ENCODE measurements around the gene SVOP.

The SVOP gene

GRCh38 chr12:108977360-108977759, 43.5 kb downstream of the SVOP start:
- no peaks in the 10 kb centered on the region for H3K4me1 ChIP-seq (ENCODE audit: control insufficient read depth in 1 of 2, insufficient read depth in 1 of 2, low read depth in 1 of 2, low read length in 1 of 2)
- peaks cover 18% of the 10 kb centered on the region for H3K27me3 ChIP-seq
- no peak overlapping the region for H3K27ac ChIP-seq
- H3K4me3 ChIP-seq (ENCODE audit: low read depth in 1 of 2, low read length in 1 of 2): no peak overlapping the region
- TF ChIP-seq CTCF (IDR thresholded peaks at IDR 0.05): no peak
- no peaks in the 10 kb centered on the region for H3K36me3 ChIP-seq
- no peaks in the 10 kb centered on the region for H3K9me3 ChIP-seq

GRCh38 chr12:108975024-108975593, 45.8 kb downstream of the SVOP start:
- H3K27me3 ChIP-seq: peaks cover 18% of the 10 kb centered on the region
- H3K9me3 ChIP-seq: no peaks in the 10 kb centered on the region
- H3K4me1 ChIP-seq (ENCODE audit: control insufficient read depth in 1 of 2, insufficient read depth in 1 of 2, low read depth in 1 of 2, low read length in 1 of 2): no peaks in the 10 kb centered on the region
- H3K4me3 ChIP-seq (ENCODE audit: low read depth in 1 of 2, low read length in 1 of 2): no peak overlapping the region
- TF ChIP-seq CTCF (IDR thresholded peaks at IDR 0.05): no peak
- H3K27ac ChIP-seq: no peak overlapping the region
- H3K36me3 ChIP-seq: no peaks in the 10 kb centered on the region

- H3K36me3 ChIP-seq: no peaks in the 10 kb centered on the region
- H3K4me3 ChIP-seq (ENCODE audit: low read depth in 1 of 2, low read length in 1 of 2): no peak overlapping the region
- no peak for TF ChIP-seq CTCF (IDR thresholded peaks at IDR 0.05)
- H3K27ac ChIP-seq: no peak overlapping the region
- H3K9me3 ChIP-seq: no peaks in the 10 kb centered on the region
- H3K27me3 ChIP-seq: peaks cover 18% of the 10 kb centered on the region
- no peaks in the 10 kb centered on the region for H3K4me1 ChIP-seq (ENCODE audit: control insufficient read depth in 1 of 2, insufficient read depth in 1 of 2, low read depth in 1 of 2, low read length in 1 of 2)
Measured at GRCh38 chr12:108973629-108974152, 47.2 kb downstream of the SVOP start.

DNA sequence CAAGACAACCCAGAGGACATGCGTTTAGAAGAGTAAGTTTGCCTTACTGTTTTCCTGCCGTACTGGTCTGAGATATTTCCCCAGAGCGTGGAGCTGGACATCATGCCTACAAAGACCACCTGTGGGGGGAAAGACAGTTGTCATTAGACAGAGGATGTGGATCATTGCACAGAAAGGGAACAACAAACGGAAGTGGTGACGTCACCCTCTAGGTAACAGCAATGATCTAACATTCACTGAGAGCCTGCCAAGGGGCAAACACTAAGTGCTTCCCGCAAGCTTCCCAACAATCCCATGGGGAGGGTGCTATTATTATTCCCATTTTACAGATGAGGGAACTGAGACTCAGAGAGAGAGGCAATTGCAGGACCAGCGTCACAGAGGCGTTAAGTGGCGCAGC, 48.5 kb downstream of the SVOP start:
- H3K27me3 ChIP-seq: peaks cover 6% of the 10 kb centered on the region
- no peak overlapping the region for H3K4me3 ChIP-seq (ENCODE audit: low read depth in 1 of 2, low read length in 1 of 2)
- no peaks in the 10 kb centered on the region for H3K9me3 ChIP-seq
- TF ChIP-seq CTCF (IDR thresholded peaks at IDR 0.05): no peak
- no peaks in the 10 kb centered on the region for H3K36me3 ChIP-seq
- H3K27ac ChIP-seq: no peak overlapping the region
- no peaks in the 10 kb centered on the region for H3K4me1 ChIP-seq (ENCODE audit: control insufficient read depth in 1 of 2, insufficient read depth in 1 of 2, low read depth in 1 of 2, low read length in 1 of 2)

DNA sequence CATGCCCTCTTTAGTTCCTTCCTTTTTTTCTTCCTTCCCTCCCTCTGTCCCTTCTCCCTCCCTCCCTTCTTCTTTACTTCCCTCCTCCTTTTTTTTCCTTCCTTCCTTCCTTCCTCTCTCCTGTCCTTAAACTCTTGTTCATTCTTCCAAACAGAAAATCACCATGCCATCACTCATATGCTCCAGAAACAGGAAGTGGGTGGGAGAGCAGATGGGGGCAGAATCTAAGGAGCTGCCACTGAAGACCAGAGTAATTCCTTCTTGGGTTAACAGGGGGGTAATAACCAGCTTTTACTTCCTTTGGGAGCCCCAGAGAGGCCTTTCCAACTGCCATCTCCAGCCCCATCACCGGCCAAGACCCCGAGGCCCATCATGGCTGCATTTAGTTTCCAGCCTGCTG, 51.2 kb downstream of the SVOP start:
- no peaks in the 10 kb centered on the region for H3K27me3 ChIP-seq
- H3K4me1 ChIP-seq (ENCODE audit: control insufficient read depth in 1 of 2, insufficient read depth in 1 of 2, low read depth in 1 of 2, low read length in 1 of 2): no peaks in the 10 kb centered on the region
- H3K4me3 ChIP-seq (ENCODE audit: low read depth in 1 of 2, low read length in 1 of 2): no peak overlapping the region
- no peak for TF ChIP-seq CTCF (IDR thresholded peaks at IDR 0.05)
- H3K36me3 ChIP-seq: no peaks in the 10 kb centered on the region
- no peak overlapping the region for H3K27ac ChIP-seq
- no peaks in the 10 kb centered on the region for H3K9me3 ChIP-seq
